DOHH2 (cell line): ENCODE measurements around the gene RAB11FIP5.

Source experiments
- H3F3A ChIP-seq: fragments of 200-600 bp; sonication (generic), shearing (Covaris generic); 2 replicates; pipeline ENCODE4 v1.6.0; 2016; ENCODE audit warnings: antibody characterized with exemption, mild to moderate bottlenecking; ENCODE audit not compliant: control insufficient read depth, insufficient read depth
- H3K27ac ChIP-seq: fragments of 200-600 bp; sonication (generic); 2 replicates; pipeline ENCODE4 v1.5.1; 2014; ENCODE audit warnings: low read depth, mild to moderate bottlenecking, low read length, moderate library complexity
- H3K27me3 ChIP-seq: fragments of 200-600 bp; sonication (generic); 2 replicates; pipeline ENCODE4 v1.6.1; 2014; ENCODE audit warnings: mild to moderate bottlenecking, low read length, mixed read lengths; ENCODE audit not compliant: control insufficient read depth
- H3K36me3 ChIP-seq: fragments of 200-600 bp; sonication (generic); 2 replicates; pipeline ENCODE4 v1.6.1; 2014; ENCODE audit warnings: mild to moderate bottlenecking, low read length, moderate library complexity, mixed read lengths; ENCODE audit not compliant: control insufficient read depth
- H3K4me1 ChIP-seq: fragments of 200-600 bp; sonication (generic); 2 replicates; pipeline ENCODE4 v1.6.1; 2014; ENCODE audit warnings: mild to moderate bottlenecking, low read length, mixed read lengths; ENCODE audit not compliant: control insufficient read depth
- H3K4me2 ChIP-seq: fragments of 200-600 bp; sonication (generic); 2 replicates; pipeline ENCODE4 v1.6.0; 2014; ENCODE audit warnings: mild to moderate bottlenecking, low read length, moderate library complexity
- H3K4me3 ChIP-seq: fragments of 200-600 bp; sonication (generic); 2 replicates; pipeline ENCODE4 v1.5.1; 2014; ENCODE audit warnings: mild to moderate bottlenecking, low read length, mixed read lengths
- H3K79me2 ChIP-seq: fragments of 200-600 bp; sonication (generic); 2 replicates; pipeline ENCODE4 v1.6.1; 2014; ENCODE audit warnings: mild to moderate bottlenecking, low read length, mixed read lengths; ENCODE audit not compliant: control insufficient read depth
- H3K9me2 ChIP-seq: fragments of 200-600 bp; sonication (generic); replicated peaks from 2 replicates; pipeline ENCODE4 v1.6.1; 2014; ENCODE audit warnings: mild to moderate bottlenecking, low read length, mixed read lengths; ENCODE audit not compliant: control insufficient read depth
- H3K9me3 ChIP-seq: fragments of 200-600 bp; sonication (generic); 2 replicates; pipeline ENCODE4 v1.6.1; 2014; ENCODE audit warnings: antibody characterized with exemption, low read length, mixed read lengths; ENCODE audit not compliant: control insufficient read depth, insufficient read depth
- H4K20me1 ChIP-seq: fragments of 200-600 bp; sonication (generic); 2 replicates; pipeline ENCODE4 v1.6.0; 2014; ENCODE audit warnings: low read depth, mild to moderate bottlenecking, antibody characterized with exemption, low read length, moderate library complexity; ENCODE audit not compliant: control insufficient read depth, insufficient read depth
- CTCF ChIP-seq: fragments of 200-600 bp; sonication (generic); IDR thresholded peaks from one replicate; pipeline ENCODE4 v1.5.1; 2014; ENCODE audit warnings: antibody characterized with exemption, mild to moderate bottlenecking, low read depth, low read length; ENCODE audit not compliant: poor library complexity, severe bottlenecking
- EZH2phosphoT487 ChIP-seq: fragments of 200-600 bp; sonication (generic); IDR thresholded peaks from 2 replicates; pipeline ENCODE4 v1.6.1; 2017; ENCODE audit warnings: borderline replicate concordance, mild to moderate bottlenecking, antibody characterized with exemption, low read length, moderate library complexity, mixed read lengths

Gene RAB11FIP5

GRCh38 chr2:73089270-73090030 lies 23.3 kb downstream of the RAB11FIP5 start:
- no peaks in the 10 kb centered on the region for H3K79me2 ChIP-seq
- H3K9me3 ChIP-seq, result no peaks in the 10 kb centered on the region
- H3F3A ChIP-seq, result no peaks in the 10 kb centered on the region
- no peak overlapping the region for H3K4me3 ChIP-seq
- no peaks in the 10 kb centered on the region for H3K27me3 ChIP-seq
- H4K20me1 ChIP-seq, result no peaks in the 10 kb centered on the region
- H3K4me1 ChIP-seq, result no peaks in the 10 kb centered on the region
- H3K9me2 ChIP-seq, result no peaks in the 10 kb centered on the region
- H3K36me3 ChIP-seq, result no peaks in the 10 kb centered on the region
- no peak overlapping the region for H3K4me2 ChIP-seq
- TF ChIP-seq EZH2phosphoT487 (no peak), CTCF (no peak)
- H3K27ac ChIP-seq, result no peak overlapping the region

GRCh38 chr2:73088703-73089102 lies 24.0 kb downstream of the RAB11FIP5 start:
- 0 out of 2 replicates have a peak, but pooled peaks cover 1% of the 10 kb centered on the region for H3K27me3 ChIP-seq
- H3K4me1 ChIP-seq, result no peaks in the 10 kb centered on the region
- no peak overlapping the region for H3K27ac ChIP-seq
- TF ChIP-seq CTCF (no peak), EZH2phosphoT487 (no peak)
- H4K20me1 ChIP-seq, result no peaks in the 10 kb centered on the region
- H3K9me2 ChIP-seq, result no peaks in the 10 kb centered on the region
- no peak overlapping the region for H3K4me2 ChIP-seq
- H3K36me3 ChIP-seq, result no peaks in the 10 kb centered on the region
- H3K9me3 ChIP-seq, result no peaks in the 10 kb centered on the region
- no peaks in the 10 kb centered on the region for H3K79me2 ChIP-seq
- H3K4me3 ChIP-seq, result no peak overlapping the region
- no peaks in the 10 kb centered on the region for H3F3A ChIP-seq

DNA sequence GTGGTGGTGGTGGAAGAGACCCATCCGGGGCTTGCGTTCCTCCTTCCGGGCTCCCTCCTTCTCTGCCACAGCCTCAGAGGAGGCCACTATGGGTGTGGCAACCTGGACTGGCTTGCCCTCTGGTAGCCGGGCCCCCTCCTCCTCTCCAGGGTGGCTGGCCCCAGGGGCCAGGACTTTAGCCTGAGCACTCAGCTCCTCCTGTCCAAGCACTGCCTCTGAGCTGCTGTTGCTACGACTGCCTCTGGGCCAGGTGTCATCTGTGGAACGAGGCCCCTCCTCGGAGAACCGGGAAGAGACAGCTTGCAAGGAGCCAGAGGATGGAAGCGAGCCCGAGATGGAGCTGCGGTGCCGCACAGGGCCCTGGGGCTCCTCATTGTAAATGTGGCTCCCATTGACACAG lies 24.5 kb downstream of the RAB11FIP5 start:
- no peaks in the 10 kb centered on the region for H3F3A ChIP-seq
- 0 out of 2 replicates have a peak, but pooled peaks cover 4% of the 10 kb centered on the region for H3K27me3 ChIP-seq
- no peak overlapping the region for H3K4me3 ChIP-seq
- H3K4me1 ChIP-seq, result no peaks in the 10 kb centered on the region
- no peaks in the 10 kb centered on the region for H3K9me2 ChIP-seq
- no peaks in the 10 kb centered on the region for H3K79me2 ChIP-seq
- no peaks in the 10 kb centered on the region for H3K36me3 ChIP-seq
- H4K20me1 ChIP-seq, result no peaks in the 10 kb centered on the region
- H3K9me3 ChIP-seq, result no peaks in the 10 kb centered on the region
- TF ChIP-seq CTCF (no peak), EZH2phosphoT487 (no peak)
- no peak overlapping the region for H3K27ac ChIP-seq
- no peak overlapping the region for H3K4me2 ChIP-seq
